Endothelial cell of umbilical vein (primary cell): ENCODE data around the gene TOP1. TPM values are rescaled to one million over a fixed set of nuclear protein-coding genes. Genes with fewer than 3 reads are reported as not detected.

Experiments
- BruUV-seq: library from RNA; stranded (reverse); fragments of 400-500 nt; replicated peaks from 2 replicates; lab custom pipeline; 2021; lab: Mats Ljungman, UMichigan
- CTCF ChIA-PET: fragments of 300-600, 350-600 bp; sonication (Branson Sonifier 250); formaldehyde crosslinking; loops from one replicate; lab custom pipeline; 2021; ENCODE audit warnings: antibody characterized with exemption, inconsistent platforms; lab: Charles Lee
- POLR2A ChIA-PET: fragments of 300-600, 350-600 bp; sonication (Branson Sonifier 250); formaldehyde crosslinking; loops from one replicate; lab custom pipeline; 2021; ENCODE audit warnings: antibody characterized with exemption, inconsistent platforms; lab: Charles Lee
- DNase-seq: peaks from one replicate; pipeline ENCODE4 v3.0.0-alpha.2; 2011; ENCODE audit warnings: low read depth, low spot score
- FAIRE-seq: peaks from 2 replicates; lab custom pipeline; 2011; peaks lifted over from hg19 to GRCh38; lab: Jason Lieb, UNC
- H2AFZ ChIP-seq: 2 replicates; pipeline ENCODE4 v1.6.0; 2012; ENCODE audit warnings: low read depth, low read length, control low read depth, inconsistent platforms
- H3K27ac ChIP-seq: 2 replicates; pipeline ENCODE4 v1.5.1; 2011; ENCODE audit warnings: low read depth, mild to moderate bottlenecking, control low read depth, low read length, moderate library complexity; ENCODE audit not compliant: insufficient read depth
- H3K27me3 ChIP-seq, 2 experiments: 2 replicates each; pipeline versions ENCODE4 v1.6.0 to v1.6.1; 2011; ENCODE audit warnings: low read length in 2 of 2, mixed read lengths in 1 of 2; ENCODE audit not compliant: control insufficient read depth in 2 of 2, insufficient read depth in 2 of 2
- H3K36me3 ChIP-seq, 2 experiments: 2 replicates in 1 of 2; 3 replicates in 1 of 2; pipeline ENCODE4 v1.5.1; 2011; ENCODE audit warnings: low read length in 2 of 2, mild to moderate bottlenecking in 1 of 2, moderate library complexity in 1 of 2; ENCODE audit not compliant: control insufficient read depth in 2 of 2, insufficient read depth in 2 of 2; ENCODE audit errors: extremely low read depth in 1 of 2
- H3K4me1 ChIP-seq: 3 replicates; pipeline ENCODE4 v1.5.1; 2011; ENCODE audit warnings: mild to moderate bottlenecking, low read length; ENCODE audit not compliant: control insufficient read depth, insufficient read depth; ENCODE audit errors: extremely low read depth
- H3K4me2 ChIP-seq: 2 replicates; pipeline ENCODE4 v1.6.1; 2011; ENCODE audit warnings: low read length, control low read depth, mixed read lengths; ENCODE audit not compliant: insufficient read depth
- H3K4me3 ChIP-seq, 3 experiments: fragments of 200-600 bp in 1 of 3; sonication (generic), shearing (Covaris generic) in 1 of 3; replicated peaks in 1 of 3; 2 replicates each; pipeline ENCODE4 v1.5.1; 2011 to 2016; ENCODE audit warnings: control low read depth in 3 of 3, low read length in 3 of 3, mild to moderate bottlenecking in 2 of 3, inconsistent platforms in 1 of 3, low read depth in 1 of 3, moderate library complexity in 1 of 3; ENCODE audit not compliant: insufficient read depth in 1 of 3
- H3K79me2 ChIP-seq: 2 replicates; pipeline ENCODE4 v1.6.0; 2012; ENCODE audit warnings: low read length, inconsistent platforms; ENCODE audit not compliant: control insufficient read depth, insufficient read depth
- H3K9ac ChIP-seq: replicated peaks from 2 replicates; pipeline ENCODE3; 2011; ENCODE audit warnings: low read length, control low read depth; ENCODE audit not compliant: insufficient read depth; ENCODE audit errors: extremely low read depth
- H3K9me1 ChIP-seq: replicated peaks from 3 replicates; pipeline ENCODE4 v1.6.0; 2011; ENCODE audit warnings: mild to moderate bottlenecking, low read length; ENCODE audit not compliant: control insufficient read depth, insufficient read depth; ENCODE audit errors: extremely low read depth
- H3K9me3 ChIP-seq: replicated peaks from 2 replicates; pipeline ENCODE4 v1.5.1; 2012; ENCODE audit warnings: low read length, inconsistent platforms; ENCODE audit not compliant: control insufficient read depth, insufficient read depth
- H4K20me1 ChIP-seq: replicated peaks from 2 replicates; pipeline ENCODE3; 2011; ENCODE audit warnings: mild to moderate bottlenecking, low read length; ENCODE audit not compliant: control insufficient read depth, insufficient read depth; ENCODE audit errors: extremely low read depth
- CTCF ChIP-seq, 2 donors: IDR thresholded peaks; 1 replicate in 1 of 2; 2 replicates in 1 of 2; pipeline ENCODE4 v1.5.1; 2011; ENCODE audit warnings: low read length in 2 of 2, mild to moderate bottlenecking in 2 of 2, moderate library complexity in 2 of 2, control low read depth in 1 of 2, inconsistent platforms in 1 of 2, low read depth in 1 of 2; ENCODE audit not compliant: insufficient read depth in 1 of 2; ENCODE audit errors: extremely low read depth in 1 of 2
- EZH2 ChIP-seq: IDR thresholded peaks from 2 replicates; pipeline ENCODE4 v1.6.1; 2012; ENCODE audit warnings: borderline replicate concordance, low read depth, mild to moderate bottlenecking, moderate library complexity, low read length, inconsistent platforms; ENCODE audit not compliant: severe bottlenecking
- FOS ChIP-seq: IDR thresholded peaks from 2 replicates; pipeline ENCODE4 v1.6.1; 2011; ENCODE audit warnings: mild to moderate bottlenecking, low read length, moderate library complexity, borderline replicate concordance; ENCODE audit not compliant: insufficient read depth
- GATA2 ChIP-seq: IDR thresholded peaks from 2 replicates; pipeline ENCODE4 v1.7.0; 2011; ENCODE audit warnings: low read depth, mild to moderate bottlenecking, moderate library complexity, mixed read lengths, low read length; ENCODE audit not compliant: insufficient read length, insufficient read depth
- JUN ChIP-seq: IDR thresholded peaks from 2 replicates; pipeline ENCODE4 v1.6.1; 2011; ENCODE audit warnings: borderline replicate concordance, low read depth; ENCODE audit not compliant: insufficient read length, insufficient read depth
- MAX ChIP-seq: IDR thresholded peaks from 2 replicates; pipeline ENCODE4 v1.6.1; 2011; ENCODE audit not compliant: insufficient read depth, insufficient read length
- MYC ChIP-seq: IDR thresholded peaks from one replicate; pipeline ENCODE4 v1.6.1; 2011; ENCODE audit warnings: mild to moderate bottlenecking, low read depth, low read length
- POLR2A ChIP-seq: IDR thresholded peaks from 2 replicates; pipeline ENCODE4 v1.6.1; 2012; ENCODE audit warnings: low read depth, mild to moderate bottlenecking, control low read depth, low read length
- dilution Hi-C: fragments of 300-500 bp; cut with MboI; formaldehyde crosslinking; loops from one replicate; pipeline ENCODE4 v1.15.0; 2019; ENCODE audit warnings: low sequenced_read_pairs; ENCODE audit not compliant: extremely low pct_ligation_motif_present
- intact Hi-C: fragments of 100-400 bp; cut with micrococcal nuclease; formaldehyde crosslinking; loops from one replicate; pipeline ENCODE4 v1.10.0; 2022
- polyA plus RNA-seq, 4 experiments: library from polyadenylated mRNA; depleted of rRNA in 3 of 4; stranded (reverse) in 3 of 4; unstranded in 1 of 4; fragments of >200 nt; gene quantifications; 2 replicates each; pipeline versions ENCODE4 v1.2.1 to v1.2.3, GENCODE V29; 2011 to 2012; ENCODE audit warnings: missing spikeins in 1 of 4
- total RNA-seq: library from RNA; stranded (reverse); gene quantifications from 2 replicates; pipeline ENCODE4 v1.2.3, GENCODE V29; 2021

Gene TOP1
- total and polyA plus RNA-seq, 2 donors (not counting 3 experiments of a cell fraction or from before 2014, with no cell fraction given) = 7.0 to 77.4 TPM

- CTCF ChIA-PET = no interaction called here
- Histone ChIP-seq H3K4me1 (peaks cover 14% of the 10 kb centered on the region), H3K9me3 (no peaks in the 10 kb centered on the region), H2AFZ (no peak overlapping the region), H3K4me3 (no peak overlapping the region), H3K36me3 (peaks cover 21 to 53% of the 10 kb centered on the region in 2 experiments), H3K4me2 (no peak overlapping the region), H3K27me3 (no peaks in the 10 kb centered on the region), H3K79me2 (no peaks in the 10 kb centered on the region), H3K9me1 (no peaks in the 10 kb centered on the region), H3K27ac (no peak overlapping the region), H4K20me1 (no peaks in the 10 kb centered on the region), H3K9ac (no peak overlapping the region)
- no peak for DNase-seq
- intact Hi-C loops = no loop called here
- POLR2A ChIA-PET = no interaction called here
- TF ChIP-seq MAX (no peak), JUN (no peak), MYC (no peak), GATA2 (no peak), EZH2 (no peak), POLR2A (no peak), FOS (no peak), CTCF (IDR thresholded peaks at IDR 0.05; ENCODE audit: extremely low read depth in 1 of 2, insufficient read depth in 1 of 2, low read depth in 1 of 2, low read length in 2 of 2) (no peak)
- dilution Hi-C loops = no loop called here
- FAIRE-seq = no peak
- no TSS peak for BruUV-seq
These were observed 73.0 kb downstream of the TOP1 start for GRCh38 chr20:41101660-41102059.
